Measurements from ENCODE around the gene ZDHHC18.

GRCh38 chr1:26811708-26812107, 14.8 kb upstream of the ZDHHC18 start:
- TF ChIP-seq POLR2AphosphoS5 (IDR thresholded peaks at IDR 0.05), result no peak
- TF ChIP-seq POLR2A (IDR thresholded peaks at IDR 0.05), result no peak
- TF ChIP-seq CTCF (IDR thresholded peaks at IDR 0.05), result no peak

All from breast epithelium (tissue), 3 donors.